Left hindlimb (tissue), 1 donor: ENCODE data around the gene DEPDC4.

Source experiments
- DNase-seq: peaks from one replicate; pipeline ENCODE4 v3.0.0-alpha.2; 2018

DEPDC4 gene

GRCh38 chr12:100211698-100212097 is 55.2 kb downstream of the DEPDC4 start:
- no peak for DNase-seq

GRCh38 chr12:100208834-100209233 is 58.0 kb downstream of the DEPDC4 start:
- no peak for DNase-seq

- no peak for DNase-seq
Measured at GRCh38 chr12:100207311-100207710, 59.6 kb downstream of the DEPDC4 start.

- DNase-seq = no peak
Measured at GRCh38 chr12:100201604-100202423, 65.1 kb downstream of the DEPDC4 start.

- peak; percentile 96 for DNase-seq
Measured at GRCh38 chr12:100200463-100201181, 66.3 kb downstream of the DEPDC4 start, which contains the start of gene ACTR6. TSS of gene ACTR6 (plus strand) at chr12:100200815. CDS start at chr12:100200852, 37 bp downstream.

- DNase-seq = peak; percentile 61
Measured at GRCh38 chr12:100199347-100200149, 67.3 kb downstream of the DEPDC4 start.

- no peak for DNase-seq
Measured at GRCh38 chr12:100199023-100199346, 67.9 kb downstream of the DEPDC4 start.

GRCh38 chr12:100197486-100197885 is 69.4 kb downstream of the DEPDC4 start:
- no peak for DNase-seq

- no peak for DNase-seq
Measured at GRCh38 chr12:100193085-100193484, 73.8 kb downstream of the DEPDC4 start.
